Central memory CD8-positive, alpha-beta T cell (primary cell): ENCODE measurements around the gene KRTAP10-12.

Experiments used
- ATAC-seq: fragments of 150-1000 bp; cut with Tn5 transposase; replicated peaks from 2 replicates; pipeline ENCODE4 v1.10.0; 2022; ENCODE audit warnings: mild to moderate bottlenecking, moderate FRiP score, moderate number of reproducible peaks; ENCODE audit not compliant: poor library complexity, severe bottlenecking; ENCODE audit errors: extremely low read depth
- DNase-seq, 2 donors: peaks; one replicate each; pipeline ENCODE4 v3.0.0; 2021; ENCODE audit warnings: low spot score in 2 of 2
- H3K27ac Mint-ChIP-seq: one replicate; pipeline ENCODE4 v1.8.0; 2022; ENCODE audit warnings: low read depth, mild to moderate bottlenecking, moderate library complexity, mixed read lengths
- H3K27me3 Mint-ChIP-seq: one replicate; pipeline ENCODE4 v1.8.0; 2022; ENCODE audit warnings: mixed read lengths
- H3K36me3 Mint-ChIP-seq: one replicate; pipeline ENCODE4 v1.8.0; 2022; ENCODE audit warnings: mild to moderate bottlenecking, moderate library complexity, mixed read lengths; ENCODE audit not compliant: insufficient read depth
- H3K4me1 Mint-ChIP-seq: one replicate; pipeline ENCODE4 v1.8.0; 2022; ENCODE audit warnings: mixed read lengths
- H3K4me3 Mint-ChIP-seq: one replicate; pipeline ENCODE4 v1.8.0; 2022; ENCODE audit warnings: mild to moderate bottlenecking, moderate library complexity, mixed read lengths
- H3K9me3 Mint-ChIP-seq: one replicate; pipeline ENCODE4 v1.8.0; 2022; ENCODE audit warnings: mixed read lengths

The KRTAP10-12 gene

GRCh38 chr21:44695184-44695583, 1.8 kb upstream of the KRTAP10-12 start:
- H3K36me3 Mint-ChIP-seq: no peaks in the 10 kb centered on the region
- H3K4me3 Mint-ChIP-seq: no peak overlapping the region
- peaks cover 8% of the 10 kb centered on the region for H3K9me3 Mint-ChIP-seq
- ATAC-seq (no peak), DNase-seq (no peak)
- H3K4me1 Mint-ChIP-seq: peaks cover 15% of the 10 kb centered on the region
- H3K27ac Mint-ChIP-seq: no peak overlapping the region
- H3K27me3 Mint-ChIP-seq: peaks cover 43% of the 10 kb centered on the region

GRCh38 chr21:44695641-44696040, 1.3 kb upstream of the KRTAP10-12 start:
- peaks cover 8% of the 10 kb centered on the region for H3K9me3 Mint-ChIP-seq
- no peak overlapping the region for H3K4me3 Mint-ChIP-seq
- H3K27ac Mint-ChIP-seq: no peak overlapping the region
- ATAC-seq (no peak), DNase-seq (no peak)
- H3K36me3 Mint-ChIP-seq: no peaks in the 10 kb centered on the region
- H3K27me3 Mint-ChIP-seq: peaks cover 47% of the 10 kb centered on the region
- peaks cover 15% of the 10 kb centered on the region for H3K4me1 Mint-ChIP-seq

GRCh38 chr21:44696572-44696971, 400 bp upstream of the KRTAP10-12 start:
- H3K4me3 Mint-ChIP-seq: no peak overlapping the region
- H3K27me3 Mint-ChIP-seq: peaks cover 57% of the 10 kb centered on the region
- peaks cover 8% of the 10 kb centered on the region for H3K9me3 Mint-ChIP-seq

GRCh38 chr21:44697811-44698734, 1.1 kb downstream of the KRTAP10-12 start:
- Mint-ChIP-seq H3K27ac (peak overlapping the region; percentile 33), H3K4me1 (peaks cover 15% of the 10 kb centered on the region), H3K4me3 (no peak overlapping the region), H3K36me3 (peaks cover 2% of the 10 kb centered on the region), H3K9me3 (no peaks in the 10 kb centered on the region), H3K27me3 (peaks cover 72% of the 10 kb centered on the region)
- DNase-seq (no peak), ATAC-seq (no peak)

More at GRCh38 chr21:44696572-44696971, 400 bp upstream of the KRTAP10-12 start:
- DNase-seq (no peak), ATAC-seq (no peak)
- peak overlapping the region; percentile 44 for H3K27ac Mint-ChIP-seq
- H3K4me1 Mint-ChIP-seq: peaks cover 15% of the 10 kb centered on the region
- peaks cover 2% of the 10 kb centered on the region for H3K36me3 Mint-ChIP-seq

DNA sequence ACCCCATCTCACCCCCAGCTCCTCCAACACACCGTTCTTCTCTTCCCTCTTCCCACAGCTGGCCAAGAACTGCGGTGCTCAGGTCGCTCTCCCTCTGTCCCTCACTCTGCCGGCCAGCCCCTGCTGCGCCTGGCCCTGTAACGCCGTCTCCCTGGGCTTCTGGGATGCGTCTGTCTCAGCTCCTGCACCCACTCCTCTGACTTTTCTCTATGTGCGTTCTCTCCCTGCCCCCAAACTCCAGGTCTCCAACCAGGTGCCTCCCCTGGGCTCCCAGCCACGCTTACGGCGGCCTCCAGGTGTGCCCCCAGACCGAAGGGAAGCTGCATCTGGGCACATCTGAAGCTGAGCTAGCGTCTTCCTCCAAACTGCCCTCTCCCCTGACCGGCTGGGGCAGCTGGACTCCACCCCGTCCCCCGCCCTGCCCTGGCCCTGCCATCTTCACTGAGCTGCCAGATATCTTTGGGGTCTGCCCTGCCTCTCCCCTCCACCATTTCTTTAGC, 2.6 kb downstream of the KRTAP10-12 start:
- DNase-seq (no peak), ATAC-seq (no peak)
- Mint-ChIP-seq H3K4me1 (peaks cover 15% of the 10 kb centered on the region), H3K27me3 (peaks cover 86% of the 10 kb centered on the region), H3K9me3 (no peaks in the 10 kb centered on the region), H3K4me3 (no peak overlapping the region), H3K36me3 (peaks cover 2% of the 10 kb centered on the region), H3K27ac (no peak overlapping the region)

DNA sequence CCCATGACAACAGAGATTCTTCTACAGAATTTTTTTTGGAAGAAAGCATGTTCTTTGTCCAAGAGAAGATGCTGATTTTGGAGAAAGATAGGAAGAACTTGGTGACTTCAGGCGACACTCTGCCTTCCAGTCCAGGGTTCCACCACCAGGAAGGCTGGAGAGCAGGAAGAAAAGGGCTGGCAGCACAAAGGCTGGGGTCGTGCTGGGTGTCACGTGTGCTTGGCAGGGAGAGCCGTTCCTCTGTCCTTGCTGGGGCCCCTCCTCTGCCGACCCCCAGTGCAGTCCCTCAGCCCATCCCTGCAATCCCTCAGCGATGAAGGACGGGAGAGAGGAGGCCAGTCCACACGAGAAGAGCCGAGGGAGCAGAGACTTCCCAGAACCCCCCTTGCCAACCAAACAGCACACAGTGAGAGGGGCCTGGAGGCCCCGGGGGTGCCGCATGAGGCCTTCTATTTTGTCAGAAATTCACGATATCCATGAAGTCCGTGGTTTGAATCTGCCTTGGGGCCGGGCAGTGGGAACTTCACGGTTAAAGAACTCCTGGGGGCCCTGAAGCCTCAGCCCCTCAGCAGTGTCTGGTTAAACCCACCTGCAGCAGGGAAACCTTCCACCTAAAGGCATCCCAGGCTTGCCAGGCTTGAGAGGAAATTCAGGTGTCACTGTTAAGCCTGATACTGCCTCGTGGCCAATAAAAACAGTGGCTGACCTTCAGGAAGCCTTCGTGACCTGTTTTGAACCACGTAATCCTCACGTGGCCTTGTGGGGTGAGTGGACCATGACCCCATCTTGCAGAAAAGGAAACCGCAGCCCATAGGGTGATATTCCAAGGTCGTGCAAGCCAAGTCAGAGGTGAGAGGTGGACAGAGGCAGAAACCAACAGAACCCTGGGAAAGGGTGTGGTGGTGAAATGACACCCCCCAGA, 3.4 kb downstream of the KRTAP10-12 start:
- Mint-ChIP-seq H3K27me3 (peaks cover 95% of the 10 kb centered on the region), H3K9me3 (no peaks in the 10 kb centered on the region), H3K4me1 (peaks cover 15% of the 10 kb centered on the region), H3K36me3 (peaks cover 2% of the 10 kb centered on the region), H3K27ac (no peak overlapping the region), H3K4me3 (no peak overlapping the region)
- DNase-seq (peak in 1 of 2 donors; percentile 8), ATAC-seq (no peak)

DNA sequence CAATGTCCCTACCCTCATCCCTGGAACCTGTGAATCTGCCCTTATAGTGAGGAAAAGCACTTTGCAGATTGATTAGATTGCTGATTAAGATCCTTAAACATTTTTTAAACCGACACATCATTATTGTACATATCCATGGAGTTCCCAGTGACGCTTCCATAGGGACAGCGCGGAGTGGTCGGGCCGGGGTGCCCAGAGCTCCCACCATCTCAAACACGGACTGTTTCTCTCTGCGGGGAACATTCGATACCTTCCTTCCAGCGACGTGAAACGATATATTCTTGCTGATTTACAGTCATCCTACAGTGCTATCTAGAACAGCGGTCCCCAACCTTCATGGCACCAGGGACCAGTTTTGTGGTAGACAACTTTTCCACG, 4.0 kb downstream of the KRTAP10-12 start:
- Mint-ChIP-seq H3K27me3 (peaks cover 100% of the 10 kb centered on the region), H3K27ac (no peak overlapping the region), H3K4me1 (peaks cover 19% of the 10 kb centered on the region), H3K36me3 (peaks cover 2% of the 10 kb centered on the region), H3K4me3 (no peak overlapping the region), H3K9me3 (peaks cover 4% of the 10 kb centered on the region)
- no peak for ATAC-seq
- peak in 1 of 2 donors; percentile 4 for DNase-seq

GRCh38 chr21:44701541-44701940, 4.6 kb downstream of the KRTAP10-12 start:
- peaks cover 4% of the 10 kb centered on the region for H3K9me3 Mint-ChIP-seq
- H3K4me3 Mint-ChIP-seq: no peak overlapping the region
- no peak overlapping the region for H3K27ac Mint-ChIP-seq
- peak in 1 of 2 donors; percentile 12 for DNase-seq
- no peak for ATAC-seq
- H3K4me1 Mint-ChIP-seq: peaks cover 20% of the 10 kb centered on the region
- peaks cover 2% of the 10 kb centered on the region for H3K36me3 Mint-ChIP-seq
- H3K27me3 Mint-ChIP-seq: peaks cover 100% of the 10 kb centered on the region

GRCh38 chr21:44702111-44702972, 5.4 kb downstream of the KRTAP10-12 start:
- no peak for ATAC-seq

DNA sequence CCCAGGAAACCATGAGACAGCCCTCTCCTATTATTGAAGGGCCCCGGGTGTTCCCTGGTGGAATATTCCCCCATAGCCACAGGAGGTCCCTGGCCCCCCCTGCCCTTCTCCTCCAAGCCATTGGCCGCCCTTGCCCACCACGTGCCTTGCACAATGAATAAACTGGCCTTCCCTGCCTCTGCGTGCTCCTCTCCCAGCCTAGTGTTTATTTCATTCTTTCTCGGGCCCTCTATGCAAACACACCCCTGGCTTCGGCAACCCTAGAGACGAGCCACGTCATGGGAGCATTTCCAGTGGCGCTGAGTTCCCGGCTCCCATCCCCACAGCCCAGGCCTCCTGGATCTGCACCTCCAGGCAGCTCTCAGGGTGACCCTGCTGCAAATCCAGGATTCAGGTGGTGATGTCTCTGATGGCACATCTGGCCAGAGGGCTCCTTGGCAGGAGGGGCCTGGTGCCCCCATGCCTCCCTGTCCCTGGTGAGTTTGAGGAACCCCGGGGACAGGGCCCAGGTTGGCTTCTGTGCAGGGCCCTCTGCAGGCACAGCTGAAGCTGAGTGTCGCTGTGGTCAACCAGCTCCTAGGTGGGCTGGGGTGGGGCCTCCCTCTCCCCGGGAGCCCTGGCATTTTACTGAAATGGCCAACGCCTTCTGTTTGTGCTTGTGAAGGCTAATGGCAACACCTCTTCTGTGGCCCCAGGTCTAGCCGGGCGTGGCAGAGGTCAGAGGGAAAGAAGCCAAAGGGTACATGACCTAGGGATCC, 6.2 kb downstream of the KRTAP10-12 start:
- no peak for ATAC-seq
- peaks cover 9% of the 10 kb centered on the region for H3K4me1 Mint-ChIP-seq
- H3K9me3 Mint-ChIP-seq: peaks cover 4% of the 10 kb centered on the region
- H3K36me3 Mint-ChIP-seq: peaks cover 5% of the 10 kb centered on the region
- H3K4me3 Mint-ChIP-seq: no peak overlapping the region
- no peak overlapping the region for H3K27ac Mint-ChIP-seq
- peak in 1 of 2 donors; percentile 1 for DNase-seq
- H3K27me3 Mint-ChIP-seq: peaks cover 100% of the 10 kb centered on the region

More at GRCh38 chr21:44702111-44702972, 5.4 kb downstream of the KRTAP10-12 start:
- H3K9me3 Mint-ChIP-seq: peaks cover 4% of the 10 kb centered on the region
- no peak overlapping the region for H3K4me3 Mint-ChIP-seq
- peaks cover 100% of the 10 kb centered on the region for H3K27me3 Mint-ChIP-seq
- peaks cover 17% of the 10 kb centered on the region for H3K4me1 Mint-ChIP-seq
- DNase-seq: peak in 1 of 2 donors; percentile 13
- no peak overlapping the region for H3K27ac Mint-ChIP-seq
- H3K36me3 Mint-ChIP-seq: peaks cover 2% of the 10 kb centered on the region
